Activated CD8-positive, alpha-beta memory T cell treated with anti-CD3 and anti-CD28 coated beads, Interleukin-2, amount 10 ng/mL, durations not matched to agents 7 days and 5 days (primary cell): ENCODE results near the gene CXCL14. TPM values are rescaled to one million over a fixed set of nuclear protein-coding genes. Genes with fewer than 3 reads are reported as not detected.

ENCODE experiments used
- ATAC-seq: fragments of 150-1000 bp; cut with Tn5 transposase; one replicate; pipeline ENCODE4 v1.10.0; 2021; ENCODE audit warnings: moderate library complexity
- CTCF ChIA-PET: fragments of 350-600 bp; sonication (Branson Sonifier 250); formaldehyde crosslinking; loops from one replicate; lab custom pipeline; 2021; ENCODE audit warnings: antibody characterized with exemption; lab: Charles Lee
- DNase-seq: peaks from one replicate; pipeline ENCODE4 v3.0.0-alpha.2; 2020
- H3K27ac Mint-ChIP-seq: one replicate; pipeline ENCODE4 v1.8.0; 2021; ENCODE audit warnings: mild to moderate bottlenecking, mixed read lengths
- H3K27me3 Mint-ChIP-seq: one replicate; pipeline ENCODE4 v1.8.0; 2021; ENCODE audit warnings: mixed read lengths
- H3K36me3 Mint-ChIP-seq: one replicate; pipeline ENCODE4 v1.8.0; 2021; ENCODE audit warnings: mild to moderate bottlenecking, mixed read lengths
- H3K4me1 Mint-ChIP-seq: one replicate; pipeline ENCODE4 v1.8.0; 2021; ENCODE audit warnings: mixed read lengths
- H3K4me3 Mint-ChIP-seq: one replicate; pipeline ENCODE4 v1.8.0; 2021; ENCODE audit warnings: mild to moderate bottlenecking, moderate library complexity, mixed read lengths
- H3K9me3 Mint-ChIP-seq: one replicate; pipeline ENCODE4 v1.8.0; 2022; ENCODE audit warnings: low read depth, mixed read lengths
- total RNA-seq, 2 experiments: library from RNA; stranded (reverse); gene quantifications; one replicate each; pipeline ENCODE4 v1.2.3, GENCODE V29; 2021

CXCL14 gene
- total RNA-seq, 2 experiments from 2014 or later = not detected

- Mint-ChIP-seq H3K27ac (no peak overlapping the region), H3K9me3 (no peaks in the 10 kb centered on the region), H3K36me3 (no peaks in the 10 kb centered on the region), H3K27me3 (peaks cover 7% of the 10 kb centered on the region), H3K4me1 (no peaks in the 10 kb centered on the region), H3K4me3 (no peak overlapping the region)
- no peak for DNase-seq
- ATAC-seq = no peak
- CTCF ChIA-PET = interaction anchor here (1.5 to 3.5 kb wide), 3 partner anchors 10 to 259 kb away, joined by 4 to 29 read pairs (median 6); no protein-coding TSS in a partner anchor
These were observed 7.7 kb downstream of the CXCL14 start for GRCh38 chr5:135571066-135571609.

- Mint-ChIP-seq H3K36me3 (no peaks in the 10 kb centered on the region), H3K4me3 (no peak overlapping the region), H3K9me3 (no peaks in the 10 kb centered on the region), H3K27me3 (peaks cover 2% of the 10 kb centered on the region), H3K27ac (no peak overlapping the region), H3K4me1 (no peaks in the 10 kb centered on the region)
- no peak for ATAC-seq
- no peak for DNase-seq
- CTCF ChIA-PET = interaction anchor here (0.8 to 3.5 kb wide), 5 partner anchors 9 to 105 kb away, joined by 3 to 29 read pairs (median 5); no protein-coding TSS in a partner anchor
These were observed 8.4 kb downstream of the CXCL14 start for GRCh38 chr5:135570453-135570764.

GRCh38 chr5:135569755-135570452, 8.9 kb downstream of the CXCL14 start:
- CTCF ChIA-PET = interaction anchor here (0.8 to 9.7 kb wide), 7 partner anchors 8 to 115 kb away, joined by 3 to 121 read pairs (median 5); no protein-coding TSS in a partner anchor
- ATAC-seq = no peak
- peaks cover 6% of the 10 kb centered on the region for H3K27me3 Mint-ChIP-seq
- H3K27ac Mint-ChIP-seq = no peak overlapping the region
- H3K4me3 Mint-ChIP-seq = no peak overlapping the region
- H3K9me3 Mint-ChIP-seq = no peaks in the 10 kb centered on the region
- no peaks in the 10 kb centered on the region for H3K4me1 Mint-ChIP-seq
- no peaks in the 10 kb centered on the region for H3K36me3 Mint-ChIP-seq
- no peak for DNase-seq

- H3K27ac Mint-ChIP-seq = no peak overlapping the region
- no peak overlapping the region for H3K4me3 Mint-ChIP-seq
- peaks cover 7% of the 10 kb centered on the region for H3K27me3 Mint-ChIP-seq
- CTCF ChIA-PET = interaction anchor here (1.4 to 9.7 kb wide), 5 partner anchors 7 to 114 kb away, joined by 4 to 121 read pairs (median 5); no protein-coding TSS in a partner anchor
- no peaks in the 10 kb centered on the region for H3K4me1 Mint-ChIP-seq
- no peaks in the 10 kb centered on the region for H3K36me3 Mint-ChIP-seq
- no peak for ATAC-seq
- no peaks in the 10 kb centered on the region for H3K9me3 Mint-ChIP-seq
- no peak for DNase-seq
These were observed 9.8 kb downstream of the CXCL14 start for GRCh38 chr5:135568923-135569360.

- Mint-ChIP-seq H3K9me3 (no peaks in the 10 kb centered on the region), H3K4me3 (no peak overlapping the region)
- CTCF ChIA-PET = interaction anchor here (1.2 to 9.7 kb wide), 7 partner anchors 7 to 113 kb away, joined by 4 to 137 read pairs (median 29); no protein-coding TSS in a partner anchor
These were observed 10.5 kb downstream of the CXCL14 start for GRCh38 chr5:135568246-135568645.

GRCh38 chr5:135567661-135568060, 11.1 kb downstream of the CXCL14 start:
- H3K9me3 Mint-ChIP-seq = no peaks in the 10 kb centered on the region
- DNase-seq (no peak), ATAC-seq (no peak)
- CTCF ChIA-PET = interaction anchor here (0.7 to 9.7 kb wide), 8 partner anchors 10 to 129 kb away, joined by 5 to 137 read pairs (median 12); no protein-coding TSS in a partner anchor
- no peak overlapping the region for H3K4me3 Mint-ChIP-seq
- H3K36me3 Mint-ChIP-seq = no peaks in the 10 kb centered on the region
- H3K4me1 Mint-ChIP-seq = no peaks in the 10 kb centered on the region
- H3K27ac Mint-ChIP-seq = no peak overlapping the region
- peaks cover 7% of the 10 kb centered on the region for H3K27me3 Mint-ChIP-seq

More at GRCh38 chr5:135568246-135568645, 10.5 kb downstream of the CXCL14 start:
- ATAC-seq (no peak), DNase-seq (no peak)
- H3K27ac Mint-ChIP-seq = no peak overlapping the region
- no peaks in the 10 kb centered on the region for H3K4me1 Mint-ChIP-seq
- H3K36me3 Mint-ChIP-seq = no peaks in the 10 kb centered on the region
- peaks cover 7% of the 10 kb centered on the region for H3K27me3 Mint-ChIP-seq

GRCh38 chr5:135566422-135567400, 12.1 kb downstream of the CXCL14 start:
- H3K4me3 Mint-ChIP-seq = no peak overlapping the region
- no peak for ATAC-seq
- no peak for DNase-seq
- H3K36me3 Mint-ChIP-seq = no peaks in the 10 kb centered on the region
- H3K27ac Mint-ChIP-seq = no peak overlapping the region
- H3K4me1 Mint-ChIP-seq = no peaks in the 10 kb centered on the region
- H3K27me3 Mint-ChIP-seq = peaks cover 7% of the 10 kb centered on the region
- CTCF ChIA-PET = interaction anchor here (0.6 to 9.7 kb wide), 31 partner anchors 9 to 269 kb away, joined by 3 to 137 read pairs (median 6); partner anchors contain the start of gene CXCL14
- no peaks in the 10 kb centered on the region for H3K9me3 Mint-ChIP-seq

- H3K36me3 Mint-ChIP-seq = no peaks in the 10 kb centered on the region
- ATAC-seq (peak; percentile 76), DNase-seq (peak; percentile 77)
- CTCF ChIA-PET = interaction anchor here (0.6 to 9.7 kb wide), 28 partner anchors 8 to 269 kb away, joined by 3 to 137 read pairs (median 6); partner anchors contain the start of gene CXCL14
- H3K9me3 Mint-ChIP-seq = no peaks in the 10 kb centered on the region
- no peak overlapping the region for H3K27ac Mint-ChIP-seq
- peaks cover 1% of the 10 kb centered on the region for H3K4me1 Mint-ChIP-seq
- peaks cover 7% of the 10 kb centered on the region for H3K27me3 Mint-ChIP-seq
- no peak overlapping the region for H3K4me3 Mint-ChIP-seq
These were observed 12.9 kb downstream of the CXCL14 start for GRCh38 chr5:135565725-135566421.

- peaks cover 4% of the 10 kb centered on the region for H3K4me1 Mint-ChIP-seq
- peaks cover 7% of the 10 kb centered on the region for H3K27me3 Mint-ChIP-seq
- no peak overlapping the region for H3K27ac Mint-ChIP-seq
- ATAC-seq (no peak), DNase-seq (no peak)
- H3K9me3 Mint-ChIP-seq = no peaks in the 10 kb centered on the region
- no peak overlapping the region for H3K4me3 Mint-ChIP-seq
- CTCF ChIA-PET = interaction anchor here (1.3 to 9.7 kb wide), 11 partner anchors 11 to 265 kb away, joined by 4 to 137 read pairs (median 8); no protein-coding TSS in a partner anchor
- H3K36me3 Mint-ChIP-seq = no peaks in the 10 kb centered on the region
These were observed 13.5 kb downstream of the CXCL14 start for GRCh38 chr5:135565266-135565665.

GRCh38 chr5:135564331-135564730, 14.5 kb downstream of the CXCL14 start:
- Mint-ChIP-seq H3K4me3 (no peak overlapping the region), H3K9me3 (no peaks in the 10 kb centered on the region), H3K36me3 (no peaks in the 10 kb centered on the region), H3K27ac (no peak overlapping the region), H3K27me3 (peaks cover 11% of the 10 kb centered on the region), H3K4me1 (peaks cover 4% of the 10 kb centered on the region)
- DNase-seq = no peak
- no peak for ATAC-seq
- CTCF ChIA-PET = interaction anchor here (1.3 to 9.7 kb wide), 3 partner anchors 12 to 104 kb away, joined by 3 to 137 read pairs (median 121); no protein-coding TSS in a partner anchor

GRCh38 chr5:135561266-135561665, 17.5 kb downstream of the CXCL14 start:
- CTCF ChIA-PET = interaction anchor here (0.7 to 9.7 kb wide), 21 partner anchors 9 to 322 kb away, joined by 3 to 137 read pairs (median 5); partner anchors contain the start of genes CXCL14 and SLC25A48
- ATAC-seq (no peak), DNase-seq (no peak)
- Mint-ChIP-seq H3K4me1 (peaks cover 4% of the 10 kb centered on the region), H3K4me3 (no peak overlapping the region), H3K36me3 (no peaks in the 10 kb centered on the region), H3K9me3 (no peaks in the 10 kb centered on the region), H3K27ac (no peak overlapping the region), H3K27me3 (peaks cover 37% of the 10 kb centered on the region)

- Mint-ChIP-seq H3K36me3 (no peaks in the 10 kb centered on the region), H3K4me1 (peaks cover 4% of the 10 kb centered on the region), H3K9me3 (no peaks in the 10 kb centered on the region), H3K27ac (no peak overlapping the region), H3K4me3 (no peak overlapping the region), H3K27me3 (peaks cover 41% of the 10 kb centered on the region)
- CTCF ChIA-PET = interaction anchor here (0.7 to 9.7 kb wide), 21 partner anchors 8 to 322 kb away, joined by 3 to 137 read pairs (median 5); partner anchors contain the start of genes CXCL14 and SLC25A48
- ATAC-seq (peak; percentile 73), DNase-seq (peak; percentile 79)
These were observed 17.9 kb downstream of the CXCL14 start for GRCh38 chr5:135560858-135561257.
